HK-2 (cell line): ENCODE data around the gene TEX36.
"Not testable (repeated sequence)": the region's sequence is repeated elsewhere in the genome, so short reads cannot be mapped to it uniquely, and the experiment has no call there.

Experiments
- DNase-seq: peaks from one replicate; pipeline ENCODE4 v3.0.0-alpha.2; 2018; ENCODE audit not compliant: unreplicated experiment

Gene TEX36

GRCh38 chr10:125683063-125683462 is at the start of gene TEX36:
TEX36 (minus strand) TSS chr10:125683163; CDS start chr10:125682989, 174 bp downstream.
- DNase-seq = no peak

GRCh38 chr10:125727436-125727835 is 44.5 kb upstream of the TEX36 start:
- DNase-seq = no peak

GRCh38 chr10:125726914-125727313 is 44.0 kb upstream of the TEX36 start:
- no peak for DNase-seq

- no peak for DNase-seq
Observed at GRCh38 chr10:125722811-125723210, 39.8 kb upstream of the TEX36 start.

GRCh38 chr10:125721035-125721434 is 38.1 kb upstream of the TEX36 start:
- no peak for DNase-seq

- DNase-seq = no peak
Observed at GRCh38 chr10:125720002-125720382, 37.0 kb upstream of the TEX36 start.

- DNase-seq = peak; percentile 100
Observed at GRCh38 chr10:125719173-125720001, 36.4 kb upstream of the TEX36 start, which contains the start of gene EDRF1. EDRF1 (plus strand) TSS chr10:125719709; CDS start chr10:125719808, 99 bp downstream.

- not testable (repeated sequence) for DNase-seq
Observed at GRCh38 chr10:125714728-125715127, 31.8 kb upstream of the TEX36 start.

GRCh38 chr10:125711110-125711750 is 28.3 kb upstream of the TEX36 start:
- DNase-seq = no peak

- no peak for DNase-seq
Observed at GRCh38 chr10:125709553-125710474, 26.9 kb upstream of the TEX36 start.

- DNase-seq = no peak
Observed at GRCh38 chr10:125708971-125709503, 26.1 kb upstream of the TEX36 start.

- no peak for DNase-seq
Observed at GRCh38 chr10:125707541-125708468, 24.8 kb upstream of the TEX36 start.

- DNase-seq = no peak
Observed at GRCh38 chr10:125700355-125700911, 17.5 kb upstream of the TEX36 start.

- no peak for DNase-seq
Observed at GRCh38 chr10:125699562-125700143, 16.7 kb upstream of the TEX36 start.

GRCh38 chr10:125698481-125698998 is 15.6 kb upstream of the TEX36 start:
- no peak for DNase-seq

- not testable (repeated sequence) for DNase-seq
Observed at GRCh38 chr10:125696884-125697283, 13.9 kb upstream of the TEX36 start.

- DNase-seq = no peak
Observed at GRCh38 chr10:125694883-125695282, 11.9 kb upstream of the TEX36 start.

GRCh38 chr10:125693524-125693847 is 10.5 kb upstream of the TEX36 start:
- no peak for DNase-seq

GRCh38 chr10:125692601-125693523 is 9.9 kb upstream of the TEX36 start:
- peak; percentile 26 for DNase-seq
